Skeletal muscle tissue (tissue), 4 donors: ENCODE measurements around the gene CEACAM21. TPM values are rescaled to one million over a fixed set of nuclear protein-coding genes. Genes with fewer than 3 reads are reported as not detected.

Experiments
- H3K27ac ChIP-seq: one replicate; pipeline ENCODE4 v1.7.0; 2013; ENCODE audit warnings: mild to moderate bottlenecking, low read depth, low read length, inconsistent platforms
- H3K27me3 ChIP-seq, 3 donors: one replicate each; pipeline ENCODE4 v1.7.0; 2013; ENCODE audit warnings: low read length in 3 of 3; ENCODE audit not compliant: control insufficient read depth in 3 of 3, insufficient read depth in 3 of 3
- H3K36me3 ChIP-seq, 3 donors: one replicate each; pipeline ENCODE4 v1.7.0; 2013; ENCODE audit warnings: low read length in 3 of 3; ENCODE audit not compliant: control insufficient read depth in 3 of 3, insufficient read depth in 3 of 3
- H3K4me1 ChIP-seq, 3 donors: one replicate each; pipeline ENCODE4 v1.7.0; 2013; ENCODE audit warnings: low read length in 3 of 3, mild to moderate bottlenecking in 3 of 3; ENCODE audit not compliant: control insufficient read depth in 3 of 3, insufficient read depth in 3 of 3
- H3K4me3 ChIP-seq, 3 donors: one replicate each; pipeline ENCODE4 v1.7.0; 2013; ENCODE audit warnings: low read length in 3 of 3
- H3K9ac ChIP-seq, 3 donors: one replicate each; pipeline ENCODE4 v1.7.0; 2013; ENCODE audit warnings: low read length in 3 of 3, mild to moderate bottlenecking in 3 of 3, moderate library complexity in 2 of 3, low read depth in 1 of 3
- H3K9me3 ChIP-seq, 3 donors: one replicate each; pipeline ENCODE4 v1.7.0; 2013; ENCODE audit warnings: low read length in 3 of 3; ENCODE audit not compliant: control insufficient read depth in 3 of 3
- total RNA-seq: library from RNA; depleted of rRNA; stranded (reverse); fragments of >200 nt; gene quantifications from one replicate; pipeline ENCODE4 v1.2.3, GENCODE V29; 2014
- donor health status: Osteomylitis.

Gene CEACAM21
- total RNA-seq, 1 donor from 2014 or later, result 1.6 TPM

DNA sequence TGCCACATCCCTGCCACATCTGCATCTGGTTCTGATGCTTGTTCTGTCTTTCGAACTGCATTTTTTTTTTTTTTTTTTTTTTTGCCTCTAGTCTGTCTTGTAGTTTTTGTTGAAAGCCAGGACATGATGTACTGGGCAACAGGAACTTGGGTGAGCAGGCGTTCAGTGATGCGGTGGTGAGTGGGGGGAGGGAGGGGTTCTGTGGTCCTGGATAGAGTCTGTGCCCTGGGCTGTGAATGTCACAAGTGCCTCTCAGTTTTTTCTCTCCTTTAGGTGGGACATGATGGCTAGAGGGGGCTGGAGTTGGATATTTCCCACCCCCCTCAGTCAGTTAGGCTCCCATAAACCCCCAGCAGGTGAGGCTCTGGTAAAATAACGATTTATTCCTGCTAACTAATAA, 47.4 kb downstream of the CEACAM21 start:
- H3K27me3 ChIP-seq, result peaks cover 4 to 15% (median 7%) of the 10 kb centered on the region in 3 donors
- H3K4me1 ChIP-seq, result no peaks in the 10 kb centered on the region

DNA sequence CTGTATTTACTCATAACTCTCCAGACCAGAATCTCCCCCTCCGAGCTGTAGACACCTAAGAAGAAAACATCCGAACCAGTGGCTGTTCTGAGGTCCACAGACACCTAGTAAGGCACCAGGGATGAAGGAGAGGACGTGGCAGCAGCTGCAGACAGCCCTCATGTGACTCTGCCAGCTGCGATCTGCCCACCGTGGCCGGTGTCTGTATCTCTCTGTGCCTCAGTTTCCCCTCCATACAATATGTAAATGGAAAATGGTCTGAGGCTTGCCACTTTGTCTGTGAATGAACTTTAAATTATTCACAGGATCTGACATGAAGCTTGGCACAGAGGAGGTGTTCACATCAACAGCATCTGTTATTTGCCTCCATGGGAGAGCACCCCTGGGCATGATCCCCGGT, 48.5 kb downstream of the CEACAM21 start:
- no peak overlapping the region for H3K9ac ChIP-seq
- H3K27me3 ChIP-seq, result peaks cover 4 to 15% (median 7%) of the 10 kb centered on the region in 3 donors
- H3K27ac ChIP-seq, result no peak overlapping the region
- H3K4me3 ChIP-seq, result no peak overlapping the region
- H3K9me3 ChIP-seq, result no peaks in the 10 kb centered on the region
- no peaks in the 10 kb centered on the region for H3K36me3 ChIP-seq
- no peaks in the 10 kb centered on the region for H3K4me1 ChIP-seq

More for the DNA sequence above, 47.4 kb downstream of the CEACAM21 start:
- H3K9ac ChIP-seq, result no peak overlapping the region
- H3K4me3 ChIP-seq, result no peak overlapping the region
- no peaks in the 10 kb centered on the region for H3K9me3 ChIP-seq
- no peaks in the 10 kb centered on the region for H3K36me3 ChIP-seq
- H3K27ac ChIP-seq, result no peak overlapping the region

DNA sequence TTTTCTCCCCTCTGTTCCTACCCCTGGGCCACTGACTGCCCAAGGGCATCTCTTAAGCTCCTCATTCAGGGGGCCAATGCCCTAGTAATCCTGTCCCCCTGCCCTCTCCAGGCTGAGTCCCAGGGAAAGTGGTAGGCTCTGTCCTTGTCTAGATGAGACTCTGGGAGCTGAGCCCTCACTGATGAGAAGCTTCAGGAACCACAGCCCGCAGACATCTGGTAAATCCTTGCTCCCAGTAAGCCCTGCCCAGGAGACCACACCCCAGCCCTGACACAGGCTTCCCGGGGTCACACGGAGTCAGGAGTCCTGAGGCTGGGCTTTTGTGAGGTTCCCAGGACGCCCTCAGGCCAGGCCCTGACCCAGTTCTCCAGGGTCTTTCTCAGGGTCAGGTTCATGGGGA, 49.0 kb downstream of the CEACAM21 start:
- H3K4me1 ChIP-seq, result no peaks in the 10 kb centered on the region
- no peak overlapping the region for H3K9ac ChIP-seq
- no peak overlapping the region for H3K27ac ChIP-seq
- no peak overlapping the region for H3K4me3 ChIP-seq
- H3K27me3 ChIP-seq, result peaks cover 4 to 15% (median 7%) of the 10 kb centered on the region in 3 donors
- H3K36me3 ChIP-seq, result no peaks in the 10 kb centered on the region
- no peaks in the 10 kb centered on the region for H3K9me3 ChIP-seq

DNA sequence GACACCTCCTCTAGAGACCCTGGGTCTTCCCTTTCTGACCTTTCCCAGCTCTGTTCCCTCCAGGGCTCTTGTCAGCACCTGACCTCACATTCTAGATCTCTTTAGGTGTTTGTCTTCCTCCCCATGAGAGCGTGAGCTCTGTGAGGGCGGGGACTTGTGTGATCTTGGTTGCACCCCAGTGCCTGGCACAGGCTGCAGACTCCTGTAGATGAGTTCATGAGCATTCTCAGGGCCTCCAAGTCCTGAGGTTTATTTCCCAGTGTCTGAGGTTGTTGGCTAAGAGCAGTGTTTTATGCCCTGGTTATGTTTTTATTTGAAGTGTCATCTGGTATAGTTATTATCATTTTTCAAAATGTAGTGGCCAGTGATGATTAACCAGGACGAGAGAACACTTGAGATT, 50.3 kb downstream of the CEACAM21 start:
- peaks cover 0 to 3% (median 0%) of the 10 kb centered on the region in 3 donors for H3K9me3 ChIP-seq
- H3K36me3 ChIP-seq, result no peaks in the 10 kb centered on the region
- no peak overlapping the region for H3K4me3 ChIP-seq
- H3K9ac ChIP-seq, result no peak overlapping the region
- peaks cover 4 to 10% (median 7%) of the 10 kb centered on the region in 3 donors for H3K27me3 ChIP-seq
- H3K27ac ChIP-seq, result no peak overlapping the region
- no peaks in the 10 kb centered on the region for H3K4me1 ChIP-seq

DNA sequence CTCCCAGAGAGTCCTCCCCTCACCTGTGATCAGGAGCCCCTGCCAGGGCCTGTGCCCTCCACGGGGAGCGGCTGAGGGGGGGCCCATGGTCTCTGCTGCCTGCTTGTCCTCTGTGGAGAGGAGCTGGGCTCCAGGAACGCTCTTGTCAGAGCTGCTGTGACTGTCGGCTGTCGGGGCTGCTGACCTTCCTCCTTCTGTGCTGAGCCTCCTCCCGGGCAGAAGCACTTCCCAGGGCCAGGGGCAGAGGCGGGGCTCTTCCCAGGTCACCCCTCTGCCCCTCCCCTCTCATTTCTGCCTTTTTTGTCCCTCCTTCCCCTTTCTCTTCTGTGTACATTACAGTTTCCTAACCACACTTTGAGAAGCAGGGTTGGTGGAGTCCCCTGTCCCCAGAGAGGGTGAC, 50.9 kb downstream of the CEACAM21 start, which contains the start of gene CEACAM4:
Gene CEACAM4 (minus strand): TSS at position 198 of the 400 bp plus-strand sequence. CDS start 111 bp downstream, at position 87.
- no peak within 1 kb of the TSS for H3K4me3 ChIP-seq
- peaks cover 0 to 5% (median 0%) of the 10 kb centered on the region in 3 donors for H3K9me3 ChIP-seq
- no peaks in the 10 kb centered on the region for H3K4me1 ChIP-seq
- H3K27ac ChIP-seq, result no peak within 1 kb of the TSS
- no peak within 1 kb of the TSS for H3K9ac ChIP-seq
- H3K36me3 ChIP-seq, result no peaks in the 10 kb centered on the region
- H3K27me3 ChIP-seq, result peaks cover 4 to 10% (median 7%) of the 10 kb centered on the region in 3 donors

DNA sequence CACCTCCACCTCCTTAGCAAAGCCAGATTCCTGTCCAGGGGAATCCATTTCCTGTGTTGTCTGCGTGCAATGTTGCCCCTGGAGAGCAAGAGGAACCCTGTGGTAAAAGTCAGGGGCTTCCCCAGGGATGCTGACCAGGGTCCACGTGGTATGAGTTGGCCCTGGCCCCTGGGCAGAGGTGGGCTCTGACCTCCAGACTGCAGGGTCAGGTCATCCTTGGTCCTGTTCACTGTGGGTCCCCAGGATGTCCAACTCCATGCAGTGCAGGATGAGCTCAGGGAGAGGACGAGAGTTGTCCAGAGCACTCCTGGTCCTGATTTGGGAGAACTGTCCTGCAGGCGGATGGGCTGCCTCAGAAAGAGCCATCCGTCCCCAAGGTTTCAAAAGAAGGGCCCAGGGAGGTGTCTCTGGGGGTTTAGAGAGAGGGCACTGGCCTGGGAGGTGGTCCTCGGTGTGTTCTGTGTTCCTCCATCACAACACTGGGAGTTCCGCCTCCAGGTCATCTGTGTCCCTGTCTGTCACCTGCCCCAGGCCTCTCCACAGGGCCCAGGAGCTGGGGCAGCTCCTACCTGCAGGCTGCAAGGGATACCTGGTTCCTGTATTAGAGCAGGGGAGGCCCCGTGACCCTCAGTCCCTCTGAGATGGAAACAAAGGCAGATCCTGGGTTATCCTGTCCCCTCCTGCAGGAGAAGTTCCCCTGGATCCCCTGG, 52.2 kb downstream of the CEACAM21 start:
- Histone ChIP-seq H3K36me3 (no peaks in the 10 kb centered on the region), H3K9me3 (peaks cover 0 to 6% (median 0%) of the 10 kb centered on the region in 3 donors), H3K9ac (no peak overlapping the region), H3K27ac (no peak overlapping the region), H3K27me3 (peaks cover 4 to 10% (median 7%) of the 10 kb centered on the region in 3 donors), H3K4me1 (no peaks in the 10 kb centered on the region), H3K4me3 (no peak overlapping the region)

Other genes with a start within 250 kb of the CEACAM21 start
- 3.1 TPM for gene TGFB1, start 222.2 kb upstream of the CEACAM21 start, total RNA-seq
- gene B9D2, start 212.0 kb upstream of the CEACAM21 start, total RNA-seq, result 2.1 TPM
- 2.1 TPM for gene TMEM91, start 199.6 kb upstream of the CEACAM21 start, total RNA-seq
- 13.0 TPM for gene EXOSC5, start 178.8 kb upstream of the CEACAM21 start, total RNA-seq
- 46.4 TPM for gene BCKDHA, start 178.3 kb upstream of the CEACAM21 start, total RNA-seq
- gene B3GNT8, start 148.8 kb upstream of the CEACAM21 start, total RNA-seq, result 0.52 TPM
- 23.5 TPM for gene DMAC2, start 136.3 kb upstream of the CEACAM21 start, total RNA-seq
- gene ERICH4, start 133.0 kb upstream of the CEACAM21 start, total RNA-seq, result not detected
- 1.0 TPM for gene CEACAM4, start 50.9 kb downstream of the CEACAM21 start, total RNA-seq
- gene CEACAM7, start 112.1 kb downstream of the CEACAM21 start, total RNA-seq, result not detected
- not detected for gene CEACAM5, start 132.5 kb downstream of the CEACAM21 start, total RNA-seq
- gene CEACAM6, start 179.4 kb downstream of the CEACAM21 start, total RNA-seq, result under 0.01 TPM
- not detected for gene CEACAM3, start 220.4 kb downstream of the CEACAM21 start, total RNA-seq